Activated CD4-positive, alpha-beta memory T cell treated with anti-CD3 and anti-CD28 coated beads for 36 hours (primary cell): ENCODE data around the gene RASGEF1C. TPM values are rescaled to one million over a fixed set of nuclear protein-coding genes. Genes with fewer than 3 reads are reported as not detected.
A peak's percentile ranks its signal among the peaks of the same experiment; 100 is the strongest.

ENCODE experiments used
- CTCF ChIA-PET: fragments of 350-600 bp; sonication (Branson Sonifier 250); formaldehyde crosslinking; loops from one replicate; lab custom pipeline; 2021; ENCODE audit warnings: antibody characterized with exemption, inconsistent platforms; lab: Charles Lee
- POLR2A ChIA-PET: fragments of 350-600 bp; sonication (Branson Sonifier 250); formaldehyde crosslinking; loops from one replicate; lab custom pipeline; 2021; ENCODE audit warnings: antibody characterized with exemption; lab: Charles Lee
- DNase-seq: peaks from one replicate; pipeline ENCODE4 v3.0.0-alpha.2; 2020
- H3K27ac Mint-ChIP-seq: one replicate; pipeline ENCODE4 v1.8.0; 2021; ENCODE audit warnings: mixed read lengths
- H3K27me3 Mint-ChIP-seq: one replicate; pipeline ENCODE4 v1.8.0; 2021; ENCODE audit warnings: mixed read lengths
- H3K36me3 Mint-ChIP-seq: one replicate; pipeline ENCODE4 v1.8.0; 2021; ENCODE audit warnings: mixed read lengths
- H3K4me1 Mint-ChIP-seq: one replicate; pipeline ENCODE4 v1.8.0; 2021; ENCODE audit warnings: low read depth, mixed read lengths
- H3K4me3 Mint-ChIP-seq: one replicate; pipeline ENCODE4 v1.8.0; 2021; ENCODE audit warnings: mild to moderate bottlenecking, mixed read lengths
- H3K9me3 Mint-ChIP-seq: one replicate; pipeline ENCODE4 v1.8.0; 2021; ENCODE audit warnings: mixed read lengths
- intact Hi-C: fragments of 100-400 bp; cut with micrococcal nuclease; formaldehyde crosslinking; loops from one replicate; pipeline ENCODE4 v1.15.1; 2023
- total RNA-seq, 2 experiments: library from RNA; stranded (reverse); gene quantifications; one replicate each; pipeline ENCODE4 v1.2.3, GENCODE V29; 2021

Gene RASGEF1C
- total RNA-seq, 2 experiments from 2014 or later = not detected

DNA sequence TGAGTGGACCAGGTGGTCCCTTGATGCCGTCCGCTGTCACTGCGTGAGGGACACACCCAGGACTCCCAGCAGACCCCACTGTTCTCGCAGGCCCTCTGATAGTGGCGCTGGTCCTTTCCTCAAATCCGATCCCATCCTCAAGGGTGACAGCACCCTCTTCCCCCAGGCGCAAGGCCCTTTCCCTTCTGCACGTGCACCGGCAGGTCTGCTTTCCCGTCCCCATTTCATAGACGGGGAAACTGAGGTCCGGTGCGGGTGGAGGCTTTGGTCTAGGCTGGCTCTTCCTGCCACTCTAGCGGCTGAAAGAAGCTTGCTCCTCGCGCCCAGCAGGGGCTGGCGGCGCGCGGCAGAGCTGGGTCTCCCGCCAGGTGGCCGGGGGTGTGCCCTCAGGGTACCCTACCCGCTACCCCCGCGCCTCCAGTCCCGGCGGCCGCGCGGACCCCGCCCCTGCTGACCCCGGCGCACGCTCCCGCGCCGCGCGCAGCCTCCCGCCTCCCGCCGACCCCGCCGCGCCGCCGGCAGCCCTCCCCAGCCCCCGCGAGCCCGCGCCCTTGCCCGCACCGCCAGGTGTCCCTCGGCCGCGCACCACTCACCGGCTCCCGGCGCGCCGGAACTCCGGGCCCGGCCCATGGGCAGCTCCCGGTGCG is 453 bp downstream of the RASGEF1C start:
- ChIA-PET POLR2A (interaction anchor here (1.0 kb wide), 1 partner anchor 26 kb away, joined by 4 read pairs; no protein-coding TSS in a partner anchor), CTCF (interaction anchor here (0.6 to 2.0 kb wide), 14 partner anchors 13 to 446 kb away, joined by 3 to 8 read pairs (median 6); no protein-coding TSS in a partner anchor)
- H3K36me3 Mint-ChIP-seq = no peaks in the 10 kb centered on the region
- H3K4me3 Mint-ChIP-seq = peak overlapping the region; percentile 30
- no peaks in the 10 kb centered on the region for H3K9me3 Mint-ChIP-seq
- no peak overlapping the region for H3K27ac Mint-ChIP-seq
- intact Hi-C loops = loop anchor here (10.0 kb wide), 1 partner anchor 86 kb away; the partner anchor contains the start of gene MAPK9
- no peak for DNase-seq
- H3K4me1 Mint-ChIP-seq = peaks cover 5% of the 10 kb centered on the region
- peaks cover 45% of the 10 kb centered on the region for H3K27me3 Mint-ChIP-seq

DNA sequence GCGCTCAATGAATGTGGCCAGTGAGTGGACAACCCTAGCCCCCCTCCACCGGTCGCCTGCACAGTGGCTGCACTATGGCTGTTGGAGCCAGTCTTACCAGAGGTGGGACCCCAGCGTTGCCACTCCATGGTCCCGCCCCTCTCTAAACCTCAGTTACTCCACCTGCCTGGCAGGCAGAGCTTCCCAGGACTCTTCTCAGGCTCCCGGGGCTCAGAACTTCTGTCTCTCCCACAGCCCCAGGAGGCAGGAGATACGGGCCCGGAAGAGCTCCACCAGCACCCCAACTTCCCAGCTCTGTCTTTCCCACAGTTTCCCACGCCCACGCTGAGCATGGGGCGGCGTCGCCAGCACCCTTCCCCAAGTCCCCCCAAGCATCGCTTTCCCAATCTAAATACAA is 975 bp downstream of the RASGEF1C start:
- H3K4me1 Mint-ChIP-seq = peaks cover 5% of the 10 kb centered on the region
- no peak overlapping the region for H3K27ac Mint-ChIP-seq
- CTCF ChIA-PET = interaction anchor here (0.6 to 2.0 kb wide), 9 partner anchors 22 to 445 kb away, joined by 3 to 8 read pairs (median 6); no protein-coding TSS in a partner anchor

DNA sequence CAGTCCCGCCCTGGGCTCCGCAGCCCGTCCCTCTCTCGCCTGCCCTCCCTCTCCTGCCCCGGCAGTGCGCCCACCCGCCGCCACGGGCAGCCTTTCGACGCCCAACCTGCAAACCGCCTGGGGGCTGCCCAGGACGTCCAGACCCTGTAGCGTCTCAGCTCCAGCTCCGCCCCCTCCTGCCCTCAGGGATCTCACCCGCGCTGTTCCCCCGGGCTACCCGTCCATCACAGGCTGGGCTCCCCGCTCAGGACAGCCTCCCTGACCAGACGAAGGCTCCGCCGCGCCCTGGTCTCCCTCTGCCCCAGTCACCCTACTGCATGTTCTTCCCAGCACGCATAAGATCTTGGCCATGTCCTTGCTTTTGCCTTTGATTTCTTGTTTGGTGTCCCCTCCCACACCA is 1.4 kb downstream of the RASGEF1C start:
- Mint-ChIP-seq H3K27me3 (peaks cover 49% of the 10 kb centered on the region), H3K4me3 (no peak overlapping the region), H3K27ac (no peak overlapping the region), H3K36me3 (no peaks in the 10 kb centered on the region), H3K4me1 (peaks cover 5% of the 10 kb centered on the region), H3K9me3 (no peaks in the 10 kb centered on the region)
- intact Hi-C loops = loop anchor here (10.0 kb wide), 1 partner anchor 87 kb away; the partner anchor contains the start of gene MAPK9
- ChIA-PET POLR2A (no interaction called here), CTCF (interaction anchor here (1.9 kb wide), 4 partner anchors 83 to 121 kb away, joined by 5 to 7 read pairs (median 7); no protein-coding TSS in a partner anchor)
- DNase-seq = no peak

More for the DNA sequence above, 975 bp downstream of the RASGEF1C start:
- Mint-ChIP-seq H3K27me3 (peaks cover 49% of the 10 kb centered on the region), H3K9me3 (no peaks in the 10 kb centered on the region), H3K4me3 (peak overlapping the region; percentile 30), H3K36me3 (no peaks in the 10 kb centered on the region)
- POLR2A ChIA-PET = no interaction called here
- intact Hi-C loops = loop anchor here (10.0 kb wide), 1 partner anchor 87 kb away; the partner anchor contains the start of gene MAPK9
- no peak for DNase-seq

DNA sequence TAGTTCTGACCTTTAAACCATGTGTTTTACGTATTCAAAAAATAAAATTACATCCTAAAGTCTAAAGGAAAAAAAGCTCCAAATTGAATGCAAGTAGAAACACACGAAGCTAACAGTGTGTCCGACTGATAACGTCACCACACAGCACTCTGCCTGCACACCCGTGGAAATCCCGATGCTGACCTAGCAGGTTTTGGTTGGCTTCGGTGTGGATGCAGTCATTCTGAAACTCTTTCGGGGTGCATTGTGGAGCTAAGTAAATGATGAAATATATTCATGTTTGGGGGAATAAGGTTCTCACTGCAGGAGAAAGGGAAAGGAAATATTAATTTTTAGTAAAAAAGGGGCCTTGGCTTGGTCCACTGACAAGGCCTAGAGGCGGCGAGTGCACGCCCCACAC is 2.0 kb downstream of the RASGEF1C start:
- Mint-ChIP-seq H3K4me3 (no peak overlapping the region), H3K27ac (no peak overlapping the region), H3K36me3 (no peaks in the 10 kb centered on the region), H3K4me1 (peaks cover 5% of the 10 kb centered on the region), H3K27me3 (peaks cover 47% of the 10 kb centered on the region), H3K9me3 (no peaks in the 10 kb centered on the region)
- POLR2A ChIA-PET = no interaction called here
- CTCF ChIA-PET = interaction anchor here (1.9 kb wide), 1 partner anchor 121 kb away, joined by 7 read pairs; no protein-coding TSS in a partner anchor
- peak; percentile 14 for DNase-seq
- intact Hi-C loops = loop anchor here (10.0 kb wide), 1 partner anchor 88 kb away; the partner anchor contains the start of gene MAPK9

- Mint-ChIP-seq H3K27me3 (peaks cover 50% of the 10 kb centered on the region), H3K9me3 (no peaks in the 10 kb centered on the region), H3K27ac (no peak overlapping the region), H3K4me1 (peaks cover 5% of the 10 kb centered on the region), H3K4me3 (no peak overlapping the region), H3K36me3 (no peaks in the 10 kb centered on the region)
- ChIA-PET CTCF (no interaction called here), POLR2A (no interaction called here)
- DNase-seq = no peak
- intact Hi-C loops = loop anchor here (10.0 kb wide), 1 partner anchor 89 kb away; the partner anchor contains the start of gene MAPK9
Observed at GRCh38 chr5:180205916-180206315, 3.1 kb downstream of the RASGEF1C start.

DNA sequence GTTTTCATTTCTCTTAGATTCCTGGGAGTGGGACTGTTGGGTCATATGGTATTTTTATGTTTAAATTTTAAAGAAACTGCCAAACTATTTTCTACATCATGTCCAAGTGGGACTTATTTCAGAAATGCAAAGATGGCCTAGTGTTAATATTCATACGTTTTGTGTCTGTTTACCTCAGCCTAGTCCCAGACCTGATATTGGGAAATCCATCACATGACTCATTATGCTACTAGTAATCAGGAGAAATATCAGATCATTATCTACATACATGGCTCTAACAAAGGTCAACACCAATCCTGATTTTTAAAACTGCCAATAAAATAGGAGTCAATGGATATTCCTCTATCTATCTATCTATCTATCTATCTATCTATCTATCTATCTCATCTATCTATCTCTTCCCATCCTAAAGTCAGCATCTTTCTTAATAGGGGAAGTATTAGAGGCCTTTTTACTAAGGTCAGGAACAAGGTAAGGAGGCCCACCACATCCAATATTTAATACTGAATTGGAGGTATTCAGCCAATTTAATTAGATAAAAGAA is 4.7 kb downstream of the RASGEF1C start:
- CTCF ChIA-PET = no interaction called here

GRCh38 chr5:180202939-180203573 is 6.0 kb downstream of the RASGEF1C start:
- H3K9me3 Mint-ChIP-seq = no peaks in the 10 kb centered on the region
- H3K4me1 Mint-ChIP-seq = no peaks in the 10 kb centered on the region
- no peak for DNase-seq
- no peak overlapping the region for H3K4me3 Mint-ChIP-seq
- intact Hi-C loops = loop anchor here (10.0 kb wide), 1 partner anchor 92 kb away; the partner anchor contains the start of gene MAPK9
- H3K36me3 Mint-ChIP-seq = no peaks in the 10 kb centered on the region
- POLR2A ChIA-PET = no interaction called here
- peaks cover 34% of the 10 kb centered on the region for H3K27me3 Mint-ChIP-seq
- CTCF ChIA-PET = interaction anchor here (0.7 to 1.8 kb wide), 4 partner anchors 112 to 126 kb away, joined by 3 to 6 read pairs (median 4); no protein-coding TSS in a partner anchor
- H3K27ac Mint-ChIP-seq = no peak overlapping the region

More for the DNA sequence above, 4.7 kb downstream of the RASGEF1C start:
- intact Hi-C loops = loop anchor here (10.0 kb wide), 1 partner anchor 90 kb away; the partner anchor contains the start of gene MAPK9
- POLR2A ChIA-PET = no interaction called here
- H3K36me3 Mint-ChIP-seq = no peaks in the 10 kb centered on the region
- H3K27ac Mint-ChIP-seq = no peak overlapping the region
- no peak for DNase-seq
- H3K27me3 Mint-ChIP-seq = peaks cover 38% of the 10 kb centered on the region
- H3K4me3 Mint-ChIP-seq = no peak overlapping the region
- peaks cover 5% of the 10 kb centered on the region for H3K4me1 Mint-ChIP-seq
- no peaks in the 10 kb centered on the region for H3K9me3 Mint-ChIP-seq

- peak; percentile 29 for DNase-seq
- Mint-ChIP-seq H3K27ac (no peak overlapping the region), H3K9me3 (no peaks in the 10 kb centered on the region), H3K27me3 (peaks cover 23% of the 10 kb centered on the region), H3K36me3 (no peaks in the 10 kb centered on the region), H3K4me1 (no peaks in the 10 kb centered on the region), H3K4me3 (no peak overlapping the region)
- intact Hi-C loops = loop anchor here (10.0 kb wide), 1 partner anchor 93 kb away; the partner anchor contains the start of gene MAPK9
- ChIA-PET CTCF (interaction anchor here (1.8 to 2.2 kb wide), 2 partner anchors 113 to 115 kb away, joined by 5 to 7 read pairs; no protein-coding TSS in a partner anchor), POLR2A (no interaction called here)
Observed at GRCh38 chr5:180201051-180201987, 7.7 kb downstream of the RASGEF1C start.

GRCh38 chr5:180199390-180199789 is 9.6 kb downstream of the RASGEF1C start:
- intact Hi-C loops = no loop called here
- H3K4me1 Mint-ChIP-seq = no peaks in the 10 kb centered on the region
- no peaks in the 10 kb centered on the region for H3K9me3 Mint-ChIP-seq
- H3K27ac Mint-ChIP-seq = no peak overlapping the region
- ChIA-PET POLR2A (no interaction called here), CTCF (no interaction called here)
- no peaks in the 10 kb centered on the region for H3K36me3 Mint-ChIP-seq
- H3K4me3 Mint-ChIP-seq = no peak overlapping the region
- H3K27me3 Mint-ChIP-seq = peaks cover 18% of the 10 kb centered on the region
- no peak for DNase-seq

GRCh38 chr5:180198208-180198607 is 10.8 kb downstream of the RASGEF1C start:
- ChIA-PET CTCF (no interaction called here), POLR2A (no interaction called here)
- DNase-seq = no peak
- Mint-ChIP-seq H3K36me3 (no peaks in the 10 kb centered on the region), H3K4me3 (no peak overlapping the region), H3K4me1 (no peaks in the 10 kb centered on the region), H3K27ac (no peak overlapping the region), H3K9me3 (no peaks in the 10 kb centered on the region), H3K27me3 (peaks cover 10% of the 10 kb centered on the region)
- intact Hi-C loops = no loop called here
